Gastroesophageal sphincter (tissue), 4 donors: ENCODE measurements around the gene BCL11A. TPM values are rescaled to one million over a fixed set of nuclear protein-coding genes. Genes with fewer than 3 reads are reported as not detected.

Experiments
- ATAC-seq: fragments of 150-250 bp; one replicate; pipeline ENCODE4 v1.9.1; 2016; ENCODE audit warnings: mild to moderate bottlenecking, moderate library complexity
- H3K27ac ChIP-seq, 4 donors: fragments of 200-600 bp; sonication (generic) in 3 of 4; 1 replicate in 3 of 4; 2 replicates in 1 of 4; pipeline ENCODE4 v1.5.1; 2016 to 2019
- H3K27me3 ChIP-seq: fragments of 200-600 bp; sonication (generic); one replicate; pipeline ENCODE4 v1.5.1; 2019
- H3K36me3 ChIP-seq, 2 donors: fragments of 200-600 bp; sonication (generic); one replicate each; pipeline ENCODE4 v1.5.1; 2019; ENCODE audit warnings: control low read depth in 1 of 2
- H3K4me1 ChIP-seq, 3 donors: fragments of 200-600 bp; sonication (generic); 1 replicate in 2 of 3; 2 replicates in 1 of 3; pipeline ENCODE4 v1.5.1; 2016 to 2019; ENCODE audit warnings: control low read depth in 2 of 3
- H3K4me3 ChIP-seq, 2 donors: fragments of 200-600 bp; sonication (generic); one replicate each; pipeline ENCODE4 v1.5.1; 2019; ENCODE audit warnings: mild to moderate bottlenecking in 1 of 2, moderate library complexity in 1 of 2
- H3K9me3 ChIP-seq, 3 donors: fragments of 200-600 bp; sonication (generic); one replicate each; pipeline ENCODE4 v1.5.1; 2017 to 2019; ENCODE audit warnings: control low read depth in 2 of 3
- EP300 ChIP-seq: sonication (generic); formaldehyde crosslinking; IDR thresholded peaks from one replicate; pipeline ENCODE4 v1.6.1; 2017; ENCODE audit warnings: antibody characterized with exemption, mild to moderate bottlenecking
- POLR2A ChIP-seq, 2 donors: fragments of 450-650 bp; IDR thresholded peaks; one replicate each; pipeline ENCODE4 v1.6.1; 2017; ENCODE audit warnings: antibody characterized with exemption in 2 of 2, mild to moderate bottlenecking in 2 of 2, moderate library complexity in 1 of 2
- POLR2AphosphoS5 ChIP-seq: sonication (generic); formaldehyde crosslinking; IDR thresholded peaks from one replicate; pipeline ENCODE4 v1.6.1; 2017; ENCODE audit warnings: antibody characterized with exemption
- WGBS, 2 donors: methylation state at CpG; one replicate each; pipeline ENCODE4 v1.1.5; 2018; ENCODE audit warnings: low coverage in 1 of 2; 5-methylcytosine and 5-hydroxymethylcytosine counted together
- total RNA-seq, 4 donors: library from RNA; depleted of rRNA; stranded (reverse); fragments of >200 nt; gene quantifications; one replicate each; pipeline ENCODE4 v1.1.0, GENCODE V29; 2016
- TF ChIP-seq, protein P1 (sequence below), 4 experiments: fragments of 200-600 bp in 2 of 4; fragments of 450-650 bp in 2 of 4; sonication (generic) in 1 of 4; IDR thresholded peaks; one replicate each; pipeline ENCODE4 v1.5.1; 2017 to 2019; ENCODE audit warnings: antibody characterized with exemption in 4 of 4, mild to moderate bottlenecking in 2 of 4, moderate library complexity in 2 of 4

The BCL11A gene
- total RNA-seq, 4 donors from 2014 or later: 3.6 to 10.6 (median 8.1) TPM

DNA sequence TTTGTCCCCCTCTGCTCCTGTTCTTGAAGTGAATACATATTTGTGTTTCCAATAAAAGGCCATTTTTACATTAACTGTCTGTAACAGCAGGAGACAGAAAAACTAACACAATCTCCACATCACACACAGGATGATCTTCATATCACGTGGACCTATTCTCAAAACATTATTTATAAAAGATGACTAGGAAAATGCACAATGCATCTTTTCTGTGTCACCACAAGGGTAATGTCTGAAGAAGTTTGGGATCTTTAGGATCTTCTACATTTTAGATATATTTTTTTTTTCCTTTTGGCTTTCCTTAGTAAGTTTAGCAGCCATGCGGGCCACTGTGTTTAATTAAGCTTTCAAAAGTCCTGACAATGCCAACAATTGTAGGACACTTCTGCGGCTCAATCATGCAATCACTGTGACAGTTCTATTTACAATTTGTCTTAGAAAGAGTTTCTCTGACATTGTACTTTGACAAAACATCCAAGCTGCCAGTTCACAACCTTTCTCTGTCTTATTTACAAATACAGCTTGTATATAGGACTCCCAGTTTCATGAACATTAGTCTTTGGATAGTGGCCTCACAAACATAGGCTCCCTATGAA lies 12.3 kb downstream of the BCL11A start:
- H3K27ac ChIP-seq: no peak overlapping the region
- no peaks in the 10 kb centered on the region for H3K9me3 ChIP-seq
- TF ChIP-seq POLR2AphosphoS5 (no peak), POLR2A (IDR thresholded peaks at IDR 0.05) (no peak), EP300 (no peak)
- TF ChIP-seq, protein P1, sequence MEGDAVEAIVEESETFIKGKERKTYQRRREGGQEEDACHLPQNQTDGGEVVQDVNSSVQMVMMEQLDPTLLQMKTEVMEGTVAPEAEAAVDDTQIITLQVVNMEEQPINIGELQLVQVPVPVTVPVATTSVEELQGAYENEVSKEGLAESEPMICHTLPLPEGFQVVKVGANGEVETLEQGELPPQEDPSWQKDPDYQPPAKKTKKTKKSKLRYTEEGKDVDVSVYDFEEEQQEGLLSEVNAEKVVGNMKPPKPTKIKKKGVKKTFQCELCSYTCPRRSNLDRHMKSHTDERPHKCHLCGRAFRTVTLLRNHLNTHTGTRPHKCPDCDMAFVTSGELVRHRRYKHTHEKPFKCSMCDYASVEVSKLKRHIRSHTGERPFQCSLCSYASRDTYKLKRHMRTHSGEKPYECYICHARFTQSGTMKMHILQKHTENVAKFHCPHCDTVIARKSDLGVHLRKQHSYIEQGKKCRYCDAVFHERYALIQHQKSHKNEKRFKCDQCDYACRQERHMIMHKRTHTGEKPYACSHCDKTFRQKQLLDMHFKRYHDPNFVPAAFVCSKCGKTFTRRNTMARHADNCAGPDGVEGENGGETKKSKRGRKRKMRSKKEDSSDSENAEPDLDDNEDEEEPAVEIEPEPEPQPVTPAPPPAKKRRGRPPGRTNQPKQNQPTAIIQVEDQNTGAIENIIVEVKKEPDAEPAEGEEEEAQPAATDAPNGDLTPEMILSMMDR (IDR thresholded peaks at IDR 0.05): no peak
- peaks cover 0 to 40% (median 0%) of the 10 kb centered on the region in 3 donors for H3K4me1 ChIP-seq
- H3K36me3 ChIP-seq: no peaks in the 10 kb centered on the region
- 49 to 87% methylated on average over 3 of the region's 3 CpGs for WGBS, 2 donors
- no peak overlapping the region for H3K4me3 ChIP-seq
- peaks cover 42% of the 10 kb centered on the region for H3K27me3 ChIP-seq
- ATAC-seq: no peak

DNA sequence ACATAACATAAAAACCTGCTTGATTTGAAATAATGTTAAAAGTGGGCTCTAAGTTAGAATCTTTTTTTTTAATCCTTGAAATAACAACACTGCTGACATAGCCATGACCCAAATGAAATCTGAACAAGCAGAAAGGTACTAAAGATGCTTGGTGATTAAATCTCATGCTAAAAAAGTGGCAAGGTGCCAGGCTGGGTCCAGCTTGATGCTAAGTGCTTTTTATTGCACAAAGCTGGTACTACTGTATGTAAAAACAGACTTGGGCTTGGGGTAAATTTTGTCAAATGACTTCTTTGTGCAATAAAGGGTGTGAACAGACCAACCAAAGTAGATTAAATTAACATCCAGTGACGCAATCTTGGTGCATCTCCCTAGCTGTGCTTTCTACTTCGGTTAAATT lies 13.4 kb downstream of the BCL11A start:
- H3K27me3 ChIP-seq: peaks cover 36% of the 10 kb centered on the region
- H3K9me3 ChIP-seq: no peaks in the 10 kb centered on the region
- H3K4me1 ChIP-seq: peaks cover 0 to 40% (median 0%) of the 10 kb centered on the region in 3 donors
- H3K36me3 ChIP-seq: no peaks in the 10 kb centered on the region
- H3K27ac ChIP-seq: no peak overlapping the region
- ATAC-seq: no peak
- WGBS, 2 donors: 87 to 97% methylated on average over 2 of the region's 2 CpGs
- TF ChIP-seq POLR2AphosphoS5: no peak
- TF ChIP-seq, protein P1 (IDR thresholded peaks at IDR 0.05): no peak
- no peak for TF ChIP-seq EP300
- TF ChIP-seq POLR2A (IDR thresholded peaks at IDR 0.05): no peak
- no peak overlapping the region for H3K4me3 ChIP-seq

DNA sequence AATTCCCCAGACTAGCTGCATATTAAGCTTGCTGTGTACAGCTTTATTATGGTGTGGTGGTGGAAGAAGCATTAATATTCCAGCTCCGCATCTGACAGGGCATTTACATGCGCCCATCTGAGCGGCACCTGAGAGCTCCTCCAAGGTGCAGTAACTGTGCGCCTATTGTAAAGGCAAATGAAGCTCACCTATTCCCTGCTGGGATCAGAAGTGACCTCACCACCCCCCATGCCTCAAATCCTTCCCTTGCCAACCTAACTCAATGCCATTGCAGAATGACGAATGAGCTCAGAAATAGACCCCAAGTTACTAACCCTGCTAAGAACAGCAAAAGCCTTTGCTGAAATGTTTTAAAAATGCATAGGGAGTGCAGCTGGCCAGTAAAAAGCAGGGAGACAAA lies 14.3 kb downstream of the BCL11A start:
- H3K4me3 ChIP-seq: no peak overlapping the region
- H3K4me1 ChIP-seq: peaks cover 0 to 33% (median 0%) of the 10 kb centered on the region in 3 donors
- peaks cover 32% of the 10 kb centered on the region for H3K27me3 ChIP-seq
- no peak overlapping the region for H3K27ac ChIP-seq
- no peak for ATAC-seq
- WGBS, 2 donors: 58 to 61% methylated on average over 3 to 5 of the region's 5 CpGs
- H3K36me3 ChIP-seq: no peaks in the 10 kb centered on the region
- TF ChIP-seq POLR2AphosphoS5: no peak
- TF ChIP-seq EP300: no peak
- no peak for TF ChIP-seq POLR2A (IDR thresholded peaks at IDR 0.05)
- TF ChIP-seq, protein P1 (IDR thresholded peaks at IDR 0.05): no peak
- H3K9me3 ChIP-seq: no peaks in the 10 kb centered on the region

DNA sequence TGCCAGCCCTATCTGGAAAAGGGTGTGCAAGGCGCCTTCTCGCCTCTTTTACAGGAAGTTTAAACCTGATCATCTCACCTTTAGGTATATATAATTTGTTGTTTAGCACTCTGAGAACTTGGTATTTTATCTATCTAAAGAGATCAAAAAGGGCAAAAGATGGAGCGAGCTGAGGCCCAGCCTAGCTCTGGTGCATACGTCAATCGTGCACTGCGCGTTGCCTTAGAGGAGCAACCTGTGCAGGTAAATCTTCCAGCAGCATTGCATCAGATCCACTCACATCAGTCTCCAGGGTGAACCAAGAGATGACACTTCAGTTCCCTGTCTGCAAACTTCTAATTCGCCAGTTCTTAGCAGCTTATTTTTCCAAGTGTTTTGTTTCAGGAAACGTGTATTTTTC lies 15.4 kb downstream of the BCL11A start:
- Histone ChIP-seq H3K27me3 (peaks cover 26% of the 10 kb centered on the region), H3K27ac (no peak overlapping the region), H3K9me3 (no peaks in the 10 kb centered on the region), H3K4me1 (peaks cover 0 to 26% (median 0%) of the 10 kb centered on the region in 3 donors), H3K4me3 (no peak overlapping the region), H3K36me3 (no peaks in the 10 kb centered on the region)
- no peak for ATAC-seq
- WGBS, 2 donors: 90 to 98% methylated on average over 7 to 9 of the region's 9 CpGs
- no peak for TF ChIP-seq POLR2A (IDR thresholded peaks at IDR 0.05)
- TF ChIP-seq, protein P1 (IDR thresholded peaks at IDR 0.05): no peak
- TF ChIP-seq POLR2AphosphoS5: no peak
- no peak for TF ChIP-seq EP300

DNA sequence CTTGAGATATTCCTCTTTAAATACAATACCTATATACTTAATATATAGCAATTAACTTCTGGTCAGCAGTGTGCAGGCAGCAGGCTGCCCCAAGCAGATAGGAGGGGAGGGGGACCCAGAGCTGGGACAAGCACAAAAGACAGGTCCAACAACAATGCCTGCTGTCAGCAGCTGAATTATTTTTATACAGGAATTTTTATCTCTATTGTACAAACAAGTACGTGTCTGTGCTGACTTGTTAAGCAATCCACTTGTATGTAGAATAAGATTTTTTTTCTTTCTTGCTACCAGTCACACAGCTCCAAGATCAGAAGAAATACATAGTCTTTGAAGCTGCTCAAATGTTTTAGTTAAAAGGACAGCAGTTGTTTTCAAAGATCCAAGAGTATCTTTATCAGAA lies 16.7 kb downstream of the BCL11A start:
- Histone ChIP-seq H3K9me3 (no peaks in the 10 kb centered on the region), H3K27ac (no peak overlapping the region), H3K27me3 (peaks cover 31% of the 10 kb centered on the region), H3K4me1 (peaks cover 0 to 23% (median 0%) of the 10 kb centered on the region in 3 donors), H3K4me3 (no peak overlapping the region), H3K36me3 (no peaks in the 10 kb centered on the region)
- ATAC-seq: no peak
- TF ChIP-seq EP300 (no peak), POLR2AphosphoS5 (no peak), POLR2A (IDR thresholded peaks at IDR 0.05) (no peak)
- TF ChIP-seq, protein P1 (IDR thresholded peaks at IDR 0.05): no peak
- 29 to 33% methylated on average over 1 of the region's 1 CpG for WGBS, 2 donors
